ENCODE data around the gene ARHGDIB. TPM values are rescaled to one million over a fixed set of nuclear protein-coding genes. Genes with fewer than 3 reads are reported as not detected.

Gene ARHGDIB
- total RNA-seq, 1 experiment from 2014 or later: 2.1 TPM

DNA sequence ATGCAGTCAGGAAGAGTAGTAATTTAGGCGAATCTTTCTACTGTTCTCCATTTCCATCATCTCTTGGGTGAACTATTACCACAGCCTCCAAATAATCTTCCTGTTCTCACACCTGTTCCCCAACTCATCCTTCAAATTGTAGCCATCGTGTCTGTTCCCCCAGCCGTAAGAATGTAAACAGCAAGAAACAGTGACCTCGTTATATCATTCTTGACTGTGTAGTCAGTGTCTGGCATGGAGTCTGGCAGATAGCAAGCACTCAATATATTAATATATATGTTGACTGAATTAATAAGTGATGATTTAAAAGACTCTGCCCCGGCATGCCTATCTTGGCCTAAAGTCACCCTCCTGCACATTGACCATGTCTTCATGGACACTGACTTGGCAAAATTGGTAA lies 31.7 kb upstream of the ARHGDIB start:
- DNase-seq: no peak
- H3K36me3 ChIP-seq (replicated peaks; ENCODE audit: control insufficient read depth, insufficient read depth, low read length): no peaks in the 10 kb centered on the region
- no peaks in the 10 kb centered on the region for H3K27me3 ChIP-seq (ENCODE audit: control insufficient read depth, insufficient read depth, low read length)
- H3K4me3 ChIP-seq (ENCODE audit: insufficient read depth, low read depth, low read length): no peak overlapping the region

DNA sequence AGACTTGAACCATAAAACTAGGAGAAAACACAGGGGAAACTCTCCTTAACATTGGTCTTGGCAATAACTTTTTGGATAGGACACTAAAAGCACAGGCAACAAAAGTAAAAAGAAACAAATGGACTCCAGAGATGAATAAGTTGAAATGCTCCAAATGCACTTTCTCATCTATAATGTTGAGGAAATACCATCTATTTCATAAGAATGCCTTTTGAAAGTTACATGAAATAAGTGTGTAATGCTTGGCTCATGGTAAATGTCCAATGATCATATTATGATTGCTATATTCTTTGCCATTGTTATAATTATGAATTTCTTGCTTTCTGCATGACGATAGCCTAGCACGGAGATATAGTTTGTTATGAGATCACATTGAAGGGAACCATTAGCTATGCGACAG lies 31.3 kb upstream of the ARHGDIB start:
- Histone ChIP-seq H3K36me3 (replicated peaks; ENCODE audit: control insufficient read depth, insufficient read depth, low read length) (no peaks in the 10 kb centered on the region), H3K27me3 (ENCODE audit: control insufficient read depth, insufficient read depth, low read length) (no peaks in the 10 kb centered on the region), H3K4me3 (ENCODE audit: insufficient read depth, low read depth, low read length) (no peak overlapping the region)
- DNase-seq: no peak

DNA sequence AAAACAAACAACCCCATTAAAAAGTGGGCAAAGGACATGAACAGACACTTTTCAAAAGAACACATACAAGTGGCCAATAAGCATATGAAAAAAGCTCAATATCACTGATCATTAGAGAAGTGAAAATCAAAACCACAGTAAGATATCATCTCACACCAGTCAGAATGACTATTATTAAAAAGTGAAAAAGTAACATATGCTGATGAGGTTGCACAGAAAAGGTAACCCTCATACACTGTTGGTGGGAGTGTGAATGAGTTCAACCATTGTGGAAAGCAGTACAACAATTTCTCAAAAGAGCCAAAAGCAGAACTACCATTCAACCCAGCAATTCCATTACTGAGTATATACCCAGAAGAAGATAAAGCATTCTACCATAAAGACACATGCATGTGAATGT lies 29.7 kb upstream of the ARHGDIB start:
- H3K36me3 ChIP-seq (replicated peaks; ENCODE audit: control insufficient read depth, insufficient read depth, low read length): no peaks in the 10 kb centered on the region
- no peak overlapping the region for H3K4me3 ChIP-seq (ENCODE audit: insufficient read depth, low read depth, low read length)
- no peak for DNase-seq
- H3K27me3 ChIP-seq (ENCODE audit: control insufficient read depth, insufficient read depth, low read length): no peaks in the 10 kb centered on the region

DNA sequence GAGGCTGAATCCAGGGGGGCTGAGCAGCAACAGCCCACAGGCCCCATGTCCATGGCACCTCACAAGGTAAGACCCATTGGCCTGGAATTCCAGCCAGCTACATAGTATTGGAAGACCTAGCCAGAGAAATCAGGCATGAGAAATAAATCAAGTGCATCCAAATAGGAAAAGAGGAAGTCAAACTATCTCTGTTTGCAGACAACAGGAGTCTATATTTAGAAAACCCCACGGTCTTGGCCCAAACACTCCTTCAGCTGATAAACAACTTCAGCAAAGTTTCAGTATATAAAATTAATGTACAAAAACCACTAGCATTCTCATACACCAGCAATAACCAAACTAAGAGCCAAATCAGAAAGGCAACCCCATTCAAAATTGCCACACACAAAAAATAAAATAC lies 28.4 kb upstream of the ARHGDIB start:
- Histone ChIP-seq H3K4me3 (ENCODE audit: insufficient read depth, low read depth, low read length) (no peak overlapping the region), H3K27me3 (ENCODE audit: control insufficient read depth, insufficient read depth, low read length) (no peaks in the 10 kb centered on the region), H3K36me3 (replicated peaks; ENCODE audit: control insufficient read depth, insufficient read depth, low read length) (no peaks in the 10 kb centered on the region)
- DNase-seq: no peak

DNA sequence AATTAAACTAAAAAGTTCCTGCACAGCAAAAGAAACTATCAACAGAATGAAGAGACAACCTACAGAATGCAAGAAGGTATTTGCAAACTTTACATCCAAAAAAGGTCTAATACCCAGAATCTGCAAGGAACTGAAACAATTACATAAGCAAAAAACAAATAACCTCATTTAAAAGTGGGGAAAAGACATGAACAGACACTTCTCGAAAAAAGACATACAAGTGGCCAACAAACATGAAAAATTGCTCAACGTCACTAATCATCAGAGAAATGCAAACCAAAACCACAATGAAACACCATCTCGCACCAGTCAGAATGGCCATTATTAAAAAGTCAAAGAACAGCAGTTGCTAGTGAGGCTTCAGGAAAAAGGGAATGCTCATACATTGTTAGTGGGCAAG lies 26.6 kb upstream of the ARHGDIB start:
- Histone ChIP-seq H3K36me3 (replicated peaks; ENCODE audit: control insufficient read depth, insufficient read depth, low read length) (no peaks in the 10 kb centered on the region), H3K4me3 (ENCODE audit: insufficient read depth, low read depth, low read length) (no peak overlapping the region), H3K27me3 (ENCODE audit: control insufficient read depth, insufficient read depth, low read length) (no peaks in the 10 kb centered on the region)
- DNase-seq: no peak

DNA sequence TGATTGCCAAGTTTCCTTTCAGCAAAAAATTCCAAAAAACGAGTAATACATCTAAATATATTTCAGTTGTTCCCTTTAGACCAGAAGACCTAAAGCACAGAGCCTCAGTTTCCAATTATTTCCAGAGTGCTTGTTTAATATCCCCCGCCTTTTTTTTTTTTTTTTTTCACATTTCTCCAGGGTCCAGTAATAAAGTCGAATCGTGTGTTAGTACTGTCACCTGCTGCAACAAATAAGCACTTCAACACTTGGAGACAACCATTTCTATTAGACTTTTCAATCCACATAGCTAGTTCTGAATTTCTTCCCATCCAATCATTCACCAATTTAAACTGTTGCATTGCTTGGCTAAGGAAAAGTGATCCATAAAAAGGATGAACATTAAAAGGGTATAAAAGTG lies 25.0 kb upstream of the ARHGDIB start:
- no peaks in the 10 kb centered on the region for H3K27me3 ChIP-seq (ENCODE audit: control insufficient read depth, insufficient read depth, low read length)
- H3K4me3 ChIP-seq (ENCODE audit: insufficient read depth, low read depth, low read length): no peak overlapping the region
- H3K36me3 ChIP-seq (replicated peaks; ENCODE audit: control insufficient read depth, insufficient read depth, low read length): no peaks in the 10 kb centered on the region
- DNase-seq: no peak

DNA sequence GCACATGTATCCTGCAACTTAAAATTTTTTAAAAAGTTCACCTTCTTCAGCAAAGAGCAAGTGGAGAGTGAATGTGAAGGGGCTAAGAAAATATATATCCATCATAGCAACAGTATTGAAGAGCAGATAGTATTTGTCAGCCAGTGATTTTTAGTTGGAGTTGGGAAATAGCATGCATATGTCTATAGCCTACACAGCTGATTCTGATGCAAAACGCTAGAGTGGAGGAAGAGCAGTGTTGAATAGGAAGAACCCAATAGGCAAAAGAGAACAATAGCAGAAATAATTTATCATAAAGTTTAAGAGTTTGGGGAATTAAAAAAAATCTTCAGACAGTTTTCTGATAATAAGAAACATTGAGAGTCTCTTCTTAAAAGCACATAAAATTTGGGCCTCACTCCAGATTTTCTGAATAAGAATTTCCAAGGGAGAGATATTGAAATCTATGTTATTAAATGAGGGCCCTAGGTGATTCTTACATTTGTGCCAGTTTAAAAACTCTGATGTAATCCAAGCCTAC lies 23.4 kb upstream of the ARHGDIB start:
- H3K36me3 ChIP-seq (replicated peaks; ENCODE audit: control insufficient read depth, insufficient read depth, low read length): no peaks in the 10 kb centered on the region
- H3K27me3 ChIP-seq (ENCODE audit: control insufficient read depth, insufficient read depth, low read length): no peaks in the 10 kb centered on the region
- no peak overlapping the region for H3K4me3 ChIP-seq (ENCODE audit: insufficient read depth, low read depth, low read length)
- no peak for DNase-seq

GRCh38 chr12:14984036-14984435 lies 22.6 kb upstream of the ARHGDIB start:
- DNase-seq: no peak
- H3K27me3 ChIP-seq (ENCODE audit: control insufficient read depth, insufficient read depth, low read length): no peaks in the 10 kb centered on the region
- no peak overlapping the region for H3K4me3 ChIP-seq (ENCODE audit: insufficient read depth, low read depth, low read length)
- no peaks in the 10 kb centered on the region for H3K36me3 ChIP-seq (replicated peaks; ENCODE audit: control insufficient read depth, insufficient read depth, low read length)

DNA sequence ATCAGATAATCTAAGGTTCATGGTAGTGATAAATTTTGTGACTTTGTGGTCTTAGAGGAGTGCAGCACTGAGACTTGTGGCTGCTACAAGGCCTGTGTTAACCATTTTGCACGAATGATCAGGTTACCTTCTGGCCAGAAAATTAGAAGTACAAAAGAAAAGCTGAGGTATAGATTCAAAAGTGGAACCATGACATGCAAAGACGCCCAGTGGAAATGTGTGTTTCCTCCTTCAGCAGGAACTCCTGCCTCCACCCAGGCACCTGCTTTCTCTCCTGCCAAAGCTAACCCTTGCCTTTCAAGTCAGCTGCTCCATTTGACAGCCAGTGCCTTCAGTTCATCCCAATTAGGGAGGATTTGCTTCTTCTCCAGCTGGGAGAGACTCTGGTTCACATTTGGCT lies 21.6 kb upstream of the ARHGDIB start:
- Histone ChIP-seq H3K36me3 (replicated peaks; ENCODE audit: control insufficient read depth, insufficient read depth, low read length) (no peaks in the 10 kb centered on the region), H3K27me3 (ENCODE audit: control insufficient read depth, insufficient read depth, low read length) (no peaks in the 10 kb centered on the region), H3K4me3 (ENCODE audit: insufficient read depth, low read depth, low read length) (no peak overlapping the region)
- DNase-seq: no peak

- no peak for DNase-seq
- H3K27me3 ChIP-seq (ENCODE audit: control insufficient read depth, insufficient read depth, low read length): no peaks in the 10 kb centered on the region
- H3K36me3 ChIP-seq (replicated peaks; ENCODE audit: control insufficient read depth, insufficient read depth, low read length): no peaks in the 10 kb centered on the region
- H3K4me3 ChIP-seq (ENCODE audit: insufficient read depth, low read depth, low read length): no peak overlapping the region
Observed at GRCh38 chr12:14982562-14982961, 21.2 kb upstream of the ARHGDIB start.

- Histone ChIP-seq H3K36me3 (replicated peaks; ENCODE audit: control insufficient read depth, insufficient read depth, low read length) (no peaks in the 10 kb centered on the region), H3K27me3 (ENCODE audit: control insufficient read depth, insufficient read depth, low read length) (no peaks in the 10 kb centered on the region), H3K4me3 (ENCODE audit: insufficient read depth, low read depth, low read length) (no peak overlapping the region)
- DNase-seq: no peak
Observed at GRCh38 chr12:14981049-14981448, 19.6 kb upstream of the ARHGDIB start.

GRCh38 chr12:14979468-14979867 lies 18.1 kb upstream of the ARHGDIB start:
- Histone ChIP-seq H3K4me3 (ENCODE audit: insufficient read depth, low read depth, low read length) (no peak overlapping the region), H3K27me3 (ENCODE audit: control insufficient read depth, insufficient read depth, low read length) (no peaks in the 10 kb centered on the region), H3K36me3 (replicated peaks; ENCODE audit: control insufficient read depth, insufficient read depth, low read length) (no peaks in the 10 kb centered on the region)
- no peak for DNase-seq

DNA sequence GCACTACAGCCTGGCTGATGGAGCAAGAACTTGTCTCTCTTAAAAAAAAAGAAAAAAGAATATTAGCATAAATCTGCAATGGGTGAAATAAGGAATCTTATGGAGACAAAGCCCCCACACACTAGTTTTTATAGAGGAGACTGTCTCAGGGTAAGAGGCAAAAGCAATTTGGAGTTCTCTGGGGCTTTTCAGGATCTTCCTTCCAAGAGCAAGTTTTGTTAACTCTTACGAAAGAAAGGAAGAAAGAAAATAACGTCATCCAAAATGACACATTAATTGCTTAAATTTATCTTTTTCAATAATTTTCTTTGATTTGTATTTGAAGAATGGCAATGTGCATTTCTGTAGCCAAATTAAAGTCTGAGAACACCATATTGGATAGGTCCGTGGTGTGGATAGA lies 15.3 kb upstream of the ARHGDIB start:
- Histone ChIP-seq H3K4me3 (ENCODE audit: insufficient read depth, low read depth, low read length) (no peak overlapping the region), H3K36me3 (replicated peaks; ENCODE audit: control insufficient read depth, insufficient read depth, low read length) (no peaks in the 10 kb centered on the region), H3K27me3 (ENCODE audit: control insufficient read depth, insufficient read depth, low read length) (no peaks in the 10 kb centered on the region)
- no peak for DNase-seq

- Histone ChIP-seq H3K4me3 (ENCODE audit: insufficient read depth, low read depth, low read length) (no peak overlapping the region), H3K36me3 (replicated peaks; ENCODE audit: control insufficient read depth, insufficient read depth, low read length) (no peaks in the 10 kb centered on the region), H3K27me3 (ENCODE audit: control insufficient read depth, insufficient read depth, low read length) (no peaks in the 10 kb centered on the region)
- no peak for DNase-seq
Observed at GRCh38 chr12:14975457-14975856, 14.1 kb upstream of the ARHGDIB start.

DNA sequence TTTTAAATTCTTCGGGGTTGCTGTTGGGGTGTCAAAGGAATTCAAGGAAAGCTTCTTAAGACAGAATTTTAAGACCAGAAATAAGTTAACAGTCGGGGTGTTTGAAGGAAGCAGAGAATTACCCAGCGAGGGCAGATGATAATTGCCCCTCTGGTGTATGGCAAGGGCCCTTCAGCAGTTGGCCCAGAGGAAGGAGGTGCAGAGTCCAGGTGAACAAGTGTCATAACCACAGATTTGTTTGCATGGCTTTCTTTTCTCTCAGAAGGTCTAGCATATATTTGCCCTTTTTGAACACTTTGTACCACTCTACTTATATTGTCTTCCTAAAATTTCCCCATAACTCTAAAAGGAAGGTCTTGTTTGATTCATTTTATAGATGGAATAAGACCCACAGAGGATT lies 13.2 kb upstream of the ARHGDIB start:
- Histone ChIP-seq H3K36me3 (replicated peaks; ENCODE audit: control insufficient read depth, insufficient read depth, low read length) (no peaks in the 10 kb centered on the region), H3K27me3 (ENCODE audit: control insufficient read depth, insufficient read depth, low read length) (no peaks in the 10 kb centered on the region), H3K4me3 (ENCODE audit: insufficient read depth, low read depth, low read length) (no peak overlapping the region)
- no peak for DNase-seq

GRCh38 chr12:14972816-14973215 lies 11.4 kb upstream of the ARHGDIB start, which contains the start of gene PDE6H:
TSS of gene PDE6H (plus strand) at chr12:14973042. CDS start at chr12:14978013, 4,971 bp downstream.
- Histone ChIP-seq H3K27me3 (ENCODE audit: control insufficient read depth, insufficient read depth, low read length) (no peaks in the 10 kb centered on the region), H3K4me3 (ENCODE audit: insufficient read depth, low read depth, low read length) (no peak within 1 kb of the TSS), H3K36me3 (replicated peaks; ENCODE audit: control insufficient read depth, insufficient read depth, low read length) (no peaks in the 10 kb centered on the region)
- no peak for DNase-seq
